Activated CD4-positive, alpha-beta T cell treated with anti-CD3 and anti-CD28 coated beads for 36 hours (primary cell): ENCODE results near the gene SEC14L6. TPM values are rescaled to one million over a fixed set of nuclear protein-coding genes. Genes with fewer than 3 reads are reported as not detected.
"Not testable (repeated sequence)": the region's sequence is repeated elsewhere in the genome, so short reads cannot be mapped to it uniquely, and the experiment has no call there.

Experiments
- ATAC-seq: fragments of 200-7000 bp; cut with Tn5 transposase; one replicate; pipeline ENCODE4 v1.10.0; 2021; ENCODE audit warnings: mild to moderate bottlenecking, moderate library complexity
- CTCF ChIA-PET: fragments of 350-600 bp; sonication (Branson Sonifier 250); formaldehyde crosslinking; loops from one replicate; lab custom pipeline; 2021; ENCODE audit warnings: antibody characterized with exemption; lab: Charles Lee
- POLR2A ChIA-PET: fragments of 350-600 bp; sonication (Branson Sonifier 250); formaldehyde crosslinking; loops from one replicate; lab custom pipeline; 2021; ENCODE audit warnings: antibody characterized with exemption, inconsistent platforms; lab: Charles Lee
- DNase-seq: peaks from one replicate; pipeline ENCODE4 v3.0.0-alpha.2; 2020
- H3K27ac Mint-ChIP-seq: one replicate; pipeline ENCODE4 v1.8.0; 2021; ENCODE audit warnings: mixed read lengths
- H3K27me3 Mint-ChIP-seq: one replicate; pipeline ENCODE4 v1.8.0; 2021; ENCODE audit warnings: mixed read lengths
- H3K36me3 Mint-ChIP-seq: one replicate; pipeline ENCODE4 v1.8.0; 2021; ENCODE audit warnings: low read depth, mixed read lengths
- H3K4me1 Mint-ChIP-seq: one replicate; pipeline ENCODE4 v1.8.0; 2021; ENCODE audit warnings: mixed read lengths
- H3K4me3 Mint-ChIP-seq: one replicate; pipeline ENCODE4 v1.8.0; 2021; ENCODE audit warnings: mild to moderate bottlenecking, moderate library complexity, mixed read lengths
- H3K9me3 Mint-ChIP-seq: one replicate; pipeline ENCODE4 v1.8.0; 2021; ENCODE audit warnings: low read depth, mixed read lengths
- intact Hi-C, 2 experiments: fragments of 100-400 bp; cut with DNase I in 1 of 2; cut with micrococcal nuclease in 1 of 2; formaldehyde crosslinking; loops; one replicate each; pipeline versions ENCODE4 v1.14.2 to v1.15.1; 2022 to 2024; cut with DNase I, micrococcal nuclease
- total RNA-seq, 2 experiments: library from RNA; stranded (reverse); gene quantifications; one replicate each; pipeline ENCODE4 v1.2.3, GENCODE V29; 2021

The SEC14L6 gene
- not detected for total RNA-seq

DNA sequence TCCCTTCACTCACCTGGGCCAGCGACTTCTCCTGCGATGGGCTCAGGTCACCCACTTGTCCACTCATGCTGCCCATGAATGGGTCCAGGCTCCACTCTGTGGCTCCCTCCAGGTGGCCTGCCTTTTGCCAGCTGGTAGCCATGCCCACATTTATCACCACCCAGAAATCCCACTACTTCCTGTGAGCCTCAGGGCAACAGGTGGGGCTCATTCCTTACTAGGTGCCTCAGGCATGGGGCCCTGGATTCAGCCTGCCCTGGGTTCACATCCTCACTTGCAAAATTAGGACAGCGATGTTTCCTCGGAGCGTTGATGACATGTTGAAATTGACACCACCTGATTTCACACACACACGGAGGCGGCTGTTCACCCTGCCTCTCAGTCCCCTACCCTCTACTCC lies at the start of gene SEC14L6:
Gene SEC14L6 (minus strand): TSS at position 126 of the 400 bp plus-strand sequence. CDS start 59 bp downstream, at position 67.
- POLR2A ChIA-PET = no interaction called here
- no peak within 1 kb of the TSS for H3K4me3 Mint-ChIP-seq
- H3K9me3 Mint-ChIP-seq = no peaks in the 10 kb centered on the region
- H3K36me3 Mint-ChIP-seq = no peaks in the 10 kb centered on the region
- H3K27me3 Mint-ChIP-seq = peaks cover 19% of the 10 kb centered on the region
- intact Hi-C loops = no loop called here
- H3K4me1 Mint-ChIP-seq = peaks cover 2% of the 10 kb centered on the region
- ATAC-seq (no peak), DNase-seq (no peak)
- H3K27ac Mint-ChIP-seq = no peak within 1 kb of the TSS
- CTCF ChIA-PET = no interaction called here

DNA sequence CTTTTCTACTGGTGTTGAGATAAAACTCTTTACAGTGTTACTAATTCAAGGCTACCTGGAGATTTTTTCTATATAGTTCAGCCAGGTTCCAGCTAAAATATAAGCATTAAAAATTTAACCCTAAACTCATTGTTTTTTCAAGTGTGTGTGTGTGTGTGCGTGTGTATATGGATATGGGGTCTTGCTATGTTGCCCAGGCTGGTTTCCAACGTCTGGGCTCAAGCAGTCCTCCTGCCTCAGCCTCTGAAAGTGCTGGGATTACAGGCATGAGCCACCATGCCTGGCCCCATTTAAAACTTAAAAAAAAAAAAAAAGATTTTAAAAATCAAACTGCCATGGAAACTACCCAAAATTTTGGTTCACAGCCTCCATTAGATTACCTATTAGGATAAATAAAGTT lies 49.7 kb upstream of the SEC14L6 start:
- ATAC-seq (no peak), DNase-seq (no peak)
- H3K4me3 Mint-ChIP-seq = no peak overlapping the region
- no peaks in the 10 kb centered on the region for H3K4me1 Mint-ChIP-seq
- POLR2A ChIA-PET = no interaction called here
- H3K27ac Mint-ChIP-seq = no peak overlapping the region
- intact Hi-C loops = loop anchor here in 1 of 2 experiments (10.0 kb wide), 1 partner anchor 831 kb away; the partner anchor contains the start of genes UQCR10 and ZMAT5
- H3K9me3 Mint-ChIP-seq = no peaks in the 10 kb centered on the region
- CTCF ChIA-PET = interaction anchor here (0.6 kb wide), 1 partner anchor 1265 kb away, joined by 3 read pairs; no protein-coding TSS in a partner anchor
- H3K27me3 Mint-ChIP-seq = peaks cover 4% of the 10 kb centered on the region
- H3K36me3 Mint-ChIP-seq = no peaks in the 10 kb centered on the region

DNA sequence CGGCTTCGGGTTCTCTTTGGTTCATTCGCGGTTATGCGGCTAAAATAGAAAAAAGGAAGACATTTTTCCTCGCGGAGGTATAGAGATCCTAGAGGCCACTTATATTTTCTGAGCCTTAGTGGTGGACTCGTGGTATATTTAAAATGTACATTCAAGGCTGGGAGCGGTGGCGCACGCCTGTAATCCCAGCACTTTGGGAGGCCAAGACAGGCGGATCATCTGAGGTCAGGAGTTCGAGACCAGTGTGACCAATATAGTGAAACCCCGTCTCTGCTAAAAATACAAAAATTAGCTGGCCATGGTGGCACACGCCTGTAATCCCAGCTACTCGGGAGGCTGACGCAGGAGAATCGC lies 45.8 kb upstream of the SEC14L6 start:
- not testable (repeated sequence) for ATAC-seq, H3K27me3 Mint-ChIP-seq, H3K4me1 Mint-ChIP-seq, DNase-seq, H3K9me3 Mint-ChIP-seq, H3K4me3 Mint-ChIP-seq, H3K27ac Mint-ChIP-seq
- intact Hi-C loops = loop anchor here (1.0 to 10.0 kb wide), 16 partner anchors 13 to 1155 kb away; partner anchors contain the start of genes CASTOR1 (in 1 of the 2), DUSP18 (in 1 of the 2), MTMR3 (in 1 of the 2) and NF2 (in 1 of the 2)
- CTCF ChIA-PET = interaction anchor here (0.9 to 1.7 kb wide), 3 partner anchors 10 to 163 kb away, joined by 3 to 5 read pairs (median 5); no protein-coding TSS in a partner anchor
- peaks cover 33% of the 10 kb centered on the region for H3K36me3 Mint-ChIP-seq
- POLR2A ChIA-PET = interaction anchor here (0.6 kb wide), 1 partner anchor 13 kb away, joined by 4 read pairs; no protein-coding TSS in a partner anchor

DNA sequence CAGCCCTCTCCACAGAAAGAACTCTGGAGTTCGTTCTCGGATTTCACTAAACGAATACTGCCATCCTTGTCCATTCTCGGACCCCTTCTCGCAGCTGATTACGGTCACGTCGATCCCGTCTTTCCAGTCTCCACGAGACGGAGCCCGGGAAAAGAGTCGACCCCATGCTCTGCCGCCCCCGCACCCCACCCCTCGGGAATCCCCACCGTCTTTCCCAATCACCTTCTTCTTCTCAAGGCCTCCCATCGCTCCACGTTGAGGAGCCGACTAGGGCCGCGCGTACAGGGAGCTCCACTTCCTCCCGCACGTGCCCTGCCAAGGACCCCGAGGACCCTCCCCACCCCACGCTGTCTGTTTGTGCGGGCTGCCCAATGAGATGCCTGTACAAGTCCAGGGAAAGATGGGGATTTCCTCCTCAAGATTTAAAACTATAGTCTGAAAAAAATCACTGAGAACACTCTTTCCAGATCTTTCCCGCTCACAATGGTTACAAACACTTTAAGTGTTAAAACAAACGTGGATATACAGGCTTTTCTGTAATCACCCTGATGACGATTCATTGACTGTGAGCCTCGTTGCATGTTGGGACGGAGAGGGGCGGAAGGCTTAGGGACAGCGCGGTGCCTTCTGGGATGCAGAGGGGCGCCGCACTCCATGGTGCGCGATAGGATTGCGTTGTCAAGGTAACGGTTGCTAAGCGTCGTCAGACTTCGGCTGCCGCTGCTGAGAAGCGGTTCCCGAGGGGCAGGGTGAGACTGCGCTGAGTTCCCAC lies 45.2 kb upstream of the SEC14L6 start, which contains the start of gene PES1:
Gene PES1 (minus strand): TSS at position 323 of the 772 bp plus-strand sequence. CDS start 77 bp downstream, at position 246.
- intact Hi-C loops = loop anchor here (1.0 to 10.0 kb wide), 20 partner anchors 14 to 1156 kb away; partner anchors contain the start of genes ASCC2 (in 1 of the 2), CASTOR1 (in 1 of the 2), DUSP18 (in 1 of the 2) and MTMR3 (in 1 of the 2)
- Mint-ChIP-seq H3K36me3 (peaks cover 38% of the 10 kb centered on the region), H3K4me1 (no peaks in the 10 kb centered on the region), H3K4me3 (no peak within 1 kb of the TSS), H3K27ac (no peak within 1 kb of the TSS), H3K9me3 (no peaks in the 10 kb centered on the region), H3K27me3 (peaks cover 4% of the 10 kb centered on the region)
- DNase-seq = peak; percentile 96
- ChIA-PET CTCF (interaction anchor here (0.8 to 1.7 kb wide), 6 partner anchors 10 to 169 kb away, joined by 3 to 5 read pairs (median 5); partner anchors contain the start of gene TCN2), POLR2A (interaction anchor here (0.5 to 1.0 kb wide), 4 partner anchors 12 to 235 kb away, joined by 3 to 4 read pairs (median 4); partner anchors contain the start of genes CCDC157 and SF3A1)
- ATAC-seq = peak; percentile 100

DNA sequence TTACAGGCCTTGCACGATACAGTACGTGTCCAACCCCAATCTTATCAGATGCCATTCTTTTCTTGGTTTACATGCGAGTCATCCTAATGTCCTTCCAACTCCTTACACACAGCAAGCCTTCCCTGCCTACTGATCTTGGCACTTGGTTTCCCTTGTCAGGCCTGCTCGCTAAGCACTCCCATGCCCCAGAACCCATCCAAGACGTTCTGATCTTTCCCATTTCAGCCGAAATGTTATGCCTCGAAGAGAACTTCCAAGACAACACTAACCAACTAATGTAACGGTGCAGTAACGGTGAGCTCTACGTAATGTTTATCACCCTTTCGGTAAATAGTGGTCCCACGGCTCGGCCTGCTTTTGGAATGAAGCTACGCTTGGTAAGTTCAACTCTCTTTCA lies 44.6 kb upstream of the SEC14L6 start:
- DNase-seq = peak; percentile 18
- POLR2A ChIA-PET = interaction anchor here (0.5 to 1.0 kb wide), 3 partner anchors 38 to 234 kb away, joined by 3 to 4 read pairs (median 4); partner anchors contain the start of genes CCDC157 and SF3A1
- no peak overlapping the region for H3K4me3 Mint-ChIP-seq
- intact Hi-C loops = loop anchor here (1.0 to 10.0 kb wide), 12 partner anchors 235 to 1156 kb away; partner anchors contain the start of genes ASCC2 (in 1 of the 2), MTMR3 (in 1 of the 2), NF2 (in 1 of the 2) and OSM (in 1 of the 2)
- H3K4me1 Mint-ChIP-seq = no peaks in the 10 kb centered on the region
- no peak overlapping the region for H3K27ac Mint-ChIP-seq
- H3K36me3 Mint-ChIP-seq = peaks cover 43% of the 10 kb centered on the region
- H3K27me3 Mint-ChIP-seq = peaks cover 4% of the 10 kb centered on the region
- CTCF ChIA-PET = interaction anchor here (0.5 to 1.7 kb wide), 7 partner anchors 10 to 267 kb away, joined by 3 to 5 read pairs (median 5); partner anchors contain the start of gene TCN2
- no peaks in the 10 kb centered on the region for H3K9me3 Mint-ChIP-seq
- no peak for ATAC-seq

DNA sequence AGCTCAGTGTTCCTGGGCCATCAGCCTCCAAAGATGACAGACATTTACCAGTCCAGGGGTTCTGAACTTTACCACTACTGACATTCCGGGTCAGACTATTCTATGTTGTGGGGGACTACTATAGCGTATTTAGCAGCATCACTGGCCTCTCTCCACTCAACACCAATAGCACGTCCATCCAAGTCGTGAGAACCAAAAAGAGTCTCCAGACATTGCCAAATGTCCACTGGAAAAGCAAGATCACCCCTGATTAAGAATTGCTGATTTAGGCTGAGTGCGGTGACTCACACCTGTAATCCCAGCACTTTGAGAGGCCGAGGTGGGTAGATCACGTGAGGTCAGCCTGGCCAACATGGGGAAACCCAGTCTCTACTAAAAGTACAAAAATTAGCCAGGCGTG lies 39.9 kb upstream of the SEC14L6 start:
- peaks cover 72% of the 10 kb centered on the region for H3K36me3 Mint-ChIP-seq
- no peak for DNase-seq
- intact Hi-C loops = no loop called here
- CTCF ChIA-PET = interaction anchor here (0.5 kb wide), 1 partner anchor 33 kb away, joined by 6 read pairs; no protein-coding TSS in a partner anchor
- H3K27ac Mint-ChIP-seq = no peak overlapping the region
- H3K27me3 Mint-ChIP-seq = no peaks in the 10 kb centered on the region
- no peak for ATAC-seq
- H3K9me3 Mint-ChIP-seq = no peaks in the 10 kb centered on the region
- no peak overlapping the region for H3K4me3 Mint-ChIP-seq
- POLR2A ChIA-PET = no interaction called here
- no peaks in the 10 kb centered on the region for H3K4me1 Mint-ChIP-seq

DNA sequence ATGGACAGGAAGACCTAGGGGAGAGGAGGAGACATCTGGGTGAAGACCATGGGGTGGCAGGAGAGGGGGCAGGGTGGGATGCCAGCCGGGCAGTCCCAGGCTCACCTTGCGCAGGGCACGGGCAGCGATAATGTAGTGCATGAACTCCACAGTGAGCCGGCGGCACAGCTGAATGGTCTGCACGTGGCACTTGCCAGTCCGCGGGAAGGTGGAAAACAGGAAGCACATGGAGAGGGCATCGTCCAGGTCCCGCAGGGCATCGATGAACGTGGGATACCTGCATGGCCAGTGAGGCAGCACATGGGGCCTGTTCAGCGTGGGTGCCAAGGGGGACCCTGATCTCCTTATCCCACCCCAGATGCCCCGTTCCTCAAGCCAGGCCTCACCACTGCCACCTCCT lies 37.9 kb upstream of the SEC14L6 start:
- CTCF ChIA-PET = no interaction called here
- Mint-ChIP-seq H3K27me3 (no peaks in the 10 kb centered on the region), H3K9me3 (no peaks in the 10 kb centered on the region), H3K36me3 (peaks cover 77% of the 10 kb centered on the region), H3K4me1 (no peaks in the 10 kb centered on the region), H3K27ac (no peak overlapping the region), H3K4me3 (no peak overlapping the region)
- DNase-seq (no peak), ATAC-seq (no peak)
- intact Hi-C loops = no loop called here
- POLR2A ChIA-PET = no interaction called here

DNA sequence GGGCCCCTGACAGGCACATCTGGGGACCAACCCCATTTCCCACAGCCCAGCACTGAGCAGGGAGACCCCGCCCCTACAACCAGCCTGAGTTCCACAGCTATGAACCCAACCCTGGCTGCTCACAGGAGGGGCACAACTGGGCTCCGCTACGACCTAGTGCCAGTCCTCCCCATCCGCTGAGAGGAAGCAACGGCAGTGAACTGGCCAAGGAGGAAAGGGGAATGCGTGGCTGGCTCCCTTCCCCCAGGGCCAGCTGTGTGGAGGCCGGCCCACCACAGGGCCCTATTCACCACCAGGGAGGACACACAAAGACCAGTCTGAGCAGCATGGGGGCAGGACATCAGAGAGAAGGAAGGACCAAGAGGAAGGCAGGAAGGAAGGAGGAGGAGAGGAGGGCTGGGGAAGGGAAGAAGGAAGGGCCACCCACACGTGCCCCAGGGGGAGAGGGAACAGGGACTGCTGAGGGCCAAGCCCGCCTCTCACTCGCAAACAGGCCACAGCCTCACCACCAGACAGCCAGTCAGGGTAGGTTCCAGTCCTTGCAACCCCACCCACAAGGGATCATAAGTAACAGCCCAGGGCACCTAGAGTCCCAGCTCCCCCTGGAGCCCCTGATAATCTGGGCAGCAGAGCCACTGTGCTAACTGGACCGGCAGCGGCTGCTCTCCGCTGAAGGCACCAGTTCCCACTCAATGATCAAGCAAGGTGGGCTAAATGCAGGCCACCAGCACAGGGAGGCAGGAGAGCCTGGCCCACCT lies 36.4 kb upstream of the SEC14L6 start:
- ChIA-PET POLR2A (interaction anchor here (0.8 kb wide), 1 partner anchor 499 kb away, joined by 3 read pairs; no protein-coding TSS in a partner anchor), CTCF (interaction anchor here (1.2 kb wide), 1 partner anchor 23 kb away, joined by 4 read pairs; no protein-coding TSS in a partner anchor)
- ATAC-seq (no peak), DNase-seq (no peak)
- H3K27me3 Mint-ChIP-seq = no peaks in the 10 kb centered on the region
- H3K4me3 Mint-ChIP-seq = no peak overlapping the region
- H3K4me1 Mint-ChIP-seq = peaks cover 2% of the 10 kb centered on the region
- intact Hi-C loops = no loop called here
- peaks cover 73% of the 10 kb centered on the region for H3K36me3 Mint-ChIP-seq
- H3K9me3 Mint-ChIP-seq = no peaks in the 10 kb centered on the region
- no peak overlapping the region for H3K27ac Mint-ChIP-seq

DNA sequence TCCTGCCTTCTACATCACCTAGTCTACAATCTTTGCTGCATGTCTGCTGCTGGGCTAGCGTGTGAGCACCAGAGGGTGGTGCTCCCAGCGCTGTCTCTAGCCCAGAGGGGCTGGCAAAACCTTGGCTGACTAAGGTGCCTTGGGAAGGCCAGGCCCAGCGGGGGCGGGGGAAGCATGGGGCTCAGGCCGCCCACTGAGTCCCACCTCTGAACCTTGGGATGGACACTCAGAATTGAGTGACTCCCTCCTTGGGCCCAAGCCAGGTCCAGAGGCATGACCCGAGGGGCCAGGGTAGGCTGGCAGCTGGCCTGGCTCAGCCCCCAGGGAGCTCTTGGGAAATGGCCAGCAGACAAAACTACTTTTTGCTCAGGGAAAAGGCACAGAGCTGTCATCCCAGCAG lies 35.5 kb upstream of the SEC14L6 start:
- H3K9me3 Mint-ChIP-seq = no peaks in the 10 kb centered on the region
- CTCF ChIA-PET = no interaction called here
- H3K36me3 Mint-ChIP-seq = peaks cover 73% of the 10 kb centered on the region
- POLR2A ChIA-PET = no interaction called here
- intact Hi-C loops = no loop called here
- no peaks in the 10 kb centered on the region for H3K27me3 Mint-ChIP-seq
- DNase-seq (no peak), ATAC-seq (no peak)
- H3K4me1 Mint-ChIP-seq = peaks cover 2% of the 10 kb centered on the region
- no peak overlapping the region for H3K27ac Mint-ChIP-seq
- H3K4me3 Mint-ChIP-seq = no peak overlapping the region

DNA sequence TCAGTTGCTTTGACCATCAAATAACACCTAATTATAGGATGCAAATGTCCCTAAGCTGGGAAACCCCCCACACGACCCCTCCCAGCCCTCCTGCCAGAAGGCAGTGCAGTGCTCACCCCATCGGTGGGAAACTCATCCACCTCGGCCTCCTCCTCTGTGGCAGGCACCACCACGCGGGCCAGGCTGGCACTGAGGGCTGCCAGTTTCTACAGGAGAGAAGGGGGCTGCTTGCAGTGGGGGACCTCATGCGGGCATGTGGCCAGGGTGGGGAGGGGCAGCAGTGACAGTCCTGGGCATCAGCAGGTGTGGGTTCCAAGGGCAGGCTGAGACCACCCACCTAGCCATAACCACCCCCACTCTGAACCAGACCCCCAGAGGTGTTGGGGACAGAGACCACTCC lies 34.4 kb upstream of the SEC14L6 start:
- Mint-ChIP-seq H3K27ac (no peak overlapping the region), H3K4me3 (no peak overlapping the region), H3K36me3 (peaks cover 70% of the 10 kb centered on the region), H3K4me1 (peaks cover 2% of the 10 kb centered on the region), H3K27me3 (no peaks in the 10 kb centered on the region), H3K9me3 (no peaks in the 10 kb centered on the region)
- POLR2A ChIA-PET = no interaction called here
- ATAC-seq (no peak), DNase-seq (no peak)
- CTCF ChIA-PET = no interaction called here
- intact Hi-C loops = no loop called here

DNA sequence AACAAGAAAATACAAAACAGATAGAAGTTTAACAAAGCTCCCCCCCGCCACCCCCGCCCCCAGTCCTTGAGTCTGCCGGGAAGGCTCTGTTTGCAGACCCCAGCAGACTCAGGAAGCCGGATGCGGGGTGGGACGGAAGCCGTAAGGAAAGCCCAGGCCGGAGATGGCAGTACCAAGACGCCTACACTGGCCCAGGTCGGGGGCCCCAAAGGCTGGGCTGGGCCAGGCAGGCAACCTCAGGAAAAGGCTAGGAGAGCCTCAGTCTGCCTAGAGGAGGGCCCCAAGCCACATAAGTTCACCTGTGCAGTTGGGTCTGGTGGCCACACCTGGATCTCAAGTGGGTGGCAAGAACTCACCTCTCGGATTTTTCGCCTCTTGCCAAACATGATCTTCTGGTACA lies 31.9 kb upstream of the SEC14L6 start:
- Mint-ChIP-seq H3K9me3 (no peaks in the 10 kb centered on the region), H3K4me1 (peaks cover 8% of the 10 kb centered on the region), H3K27ac (no peak overlapping the region), H3K4me3 (no peak overlapping the region), H3K27me3 (no peaks in the 10 kb centered on the region), H3K36me3 (peaks cover 64% of the 10 kb centered on the region)
- ATAC-seq = no peak
- DNase-seq = no peak
- POLR2A ChIA-PET = no interaction called here
- intact Hi-C loops = no loop called here
- CTCF ChIA-PET = no interaction called here
